Urinary bladder (tissue), 4 donors: ENCODE data around the gene C11orf58. TPM values are rescaled to one million over a fixed set of nuclear protein-coding genes. Genes with fewer than 3 reads are reported as not detected.

Experiments
- DNase-seq: peaks from one replicate; pipeline ENCODE4 v3.0.0-alpha.2; 2015; ENCODE audit errors: extremely low spot score
- H3K27ac ChIP-seq: one replicate; pipeline ENCODE4 v1.5.1; 2013; ENCODE audit warnings: low read depth, mild to moderate bottlenecking, moderate library complexity
- H3K36me3 ChIP-seq: one replicate; pipeline ENCODE4 v1.6.1; 2013; ENCODE audit warnings: mild to moderate bottlenecking, moderate library complexity; ENCODE audit not compliant: insufficient read depth
- H3K4me1 ChIP-seq: one replicate; pipeline ENCODE4 v1.6.1; 2013; ENCODE audit warnings: mild to moderate bottlenecking, moderate library complexity; ENCODE audit not compliant: insufficient read depth
- H3K4me3 ChIP-seq: one replicate; pipeline ENCODE4 v1.5.1; 2013; ENCODE audit warnings: low read depth, low read length
- WGBS: extraction: QIAGEN DNeasy Blood & Tissue Kit; methylation state at CpG from one replicate; pipeline ENCODE4 v1.1.7; 2013; 5-methylcytosine and 5-hydroxymethylcytosine counted together
- polyA plus RNA-seq: library from polyadenylated mRNA; stranded (reverse); fragments of 200-250 nt; gene quantifications from one replicate; pipeline ENCODE4 v1.2.3, GENCODE V29; 2013
- total RNA-seq: library from RNA; depleted of rRNA; stranded (reverse); fragments of >200 nt; gene quantifications from one replicate; pipeline ENCODE4 v1.2.3, GENCODE V29; 2014
- donor health status: healthy with polysubstance abuse.
- donor health status: healthy.

The C11orf58 gene
- total and polyA plus RNA-seq, 2 donors, result 154 to 217 TPM

DNA sequence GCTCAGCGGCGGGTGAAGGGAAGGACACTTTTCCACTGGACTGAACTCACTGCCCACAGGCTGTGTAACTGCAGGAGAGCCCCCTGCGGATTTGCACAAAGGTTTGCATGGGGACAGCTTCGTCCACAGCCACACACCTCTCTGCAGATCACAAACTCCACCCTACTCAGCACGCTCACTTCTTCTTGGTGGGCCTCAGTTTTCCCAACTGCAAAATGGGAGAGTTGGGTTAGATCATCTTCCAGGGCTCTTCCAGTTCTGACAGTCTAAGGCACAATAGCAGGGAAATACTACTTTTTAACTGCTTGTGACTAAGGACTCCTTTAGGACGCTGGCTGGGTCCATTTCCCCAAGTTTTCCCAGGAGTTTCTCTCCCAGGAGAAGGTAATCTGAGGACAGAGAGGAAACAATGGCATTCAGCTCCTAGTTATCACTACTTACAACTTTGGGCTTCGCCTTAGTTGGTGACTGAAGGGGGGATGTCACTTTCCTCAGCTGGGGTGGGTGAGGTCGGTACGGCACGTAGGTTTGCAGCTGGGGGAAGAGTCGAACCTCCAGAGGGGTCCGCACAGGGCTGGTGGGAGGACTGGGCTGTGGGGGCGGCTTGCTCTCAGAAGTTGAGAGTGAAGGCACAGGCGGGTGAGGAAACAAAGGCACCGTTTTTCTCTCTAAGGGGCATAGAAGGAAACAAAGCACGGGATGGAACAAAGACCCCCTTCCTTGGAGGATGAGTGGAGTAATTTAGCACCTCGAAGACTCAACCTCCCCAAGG lies 55.8 kb downstream of the C11orf58 start:
- Histone ChIP-seq H3K4me3 (no peak overlapping the region), H3K27ac (no peak overlapping the region), H3K36me3 (no peaks in the 10 kb centered on the region), H3K4me1 (no peaks in the 10 kb centered on the region)
- DNase-seq, result no peak
- WGBS, result 91% methylated on average over 17 of the region's 17 CpGs

- Histone ChIP-seq H3K4me1 (no peaks in the 10 kb centered on the region), H3K4me3 (no peak overlapping the region), H3K27ac (no peak overlapping the region), H3K36me3 (no peaks in the 10 kb centered on the region)
- 82% methylated on average over 8 of the region's 8 CpGs for WGBS
- DNase-seq, result no peak
Measured at GRCh38 chr11:16795146-16795545, 56.7 kb downstream of the C11orf58 start.

GRCh38 chr11:16796311-16796710 lies 57.9 kb downstream of the C11orf58 start:
- no peak overlapping the region for H3K4me3 ChIP-seq
- 87% methylated on average over 4 of the region's 4 CpGs for WGBS
- no peaks in the 10 kb centered on the region for H3K4me1 ChIP-seq
- no peak for DNase-seq
- H3K27ac ChIP-seq, result no peak overlapping the region
- H3K36me3 ChIP-seq, result no peaks in the 10 kb centered on the region

- Histone ChIP-seq H3K27ac (no peak overlapping the region), H3K4me1 (no peaks in the 10 kb centered on the region), H3K36me3 (no peaks in the 10 kb centered on the region), H3K4me3 (no peak overlapping the region)
- DNase-seq, result no peak
- WGBS, result 72% methylated on average over 3 of the region's 3 CpGs
Measured at GRCh38 chr11:16797776-16798175, 59.3 kb downstream of the C11orf58 start.

GRCh38 chr11:16799221-16799620 lies 60.8 kb downstream of the C11orf58 start:
- no peaks in the 10 kb centered on the region for H3K4me1 ChIP-seq
- no peak for DNase-seq
- no peak overlapping the region for H3K27ac ChIP-seq
- 69% methylated on average over 1 of the region's 1 CpG for WGBS
- H3K4me3 ChIP-seq, result no peak overlapping the region
- H3K36me3 ChIP-seq, result no peaks in the 10 kb centered on the region

GRCh38 chr11:16799890-16800289 lies 61.4 kb downstream of the C11orf58 start:
- no peak for DNase-seq
- H3K36me3 ChIP-seq, result no peaks in the 10 kb centered on the region
- H3K4me3 ChIP-seq, result no peak overlapping the region
- H3K27ac ChIP-seq, result no peak overlapping the region
- H3K4me1 ChIP-seq, result no peaks in the 10 kb centered on the region

DNA sequence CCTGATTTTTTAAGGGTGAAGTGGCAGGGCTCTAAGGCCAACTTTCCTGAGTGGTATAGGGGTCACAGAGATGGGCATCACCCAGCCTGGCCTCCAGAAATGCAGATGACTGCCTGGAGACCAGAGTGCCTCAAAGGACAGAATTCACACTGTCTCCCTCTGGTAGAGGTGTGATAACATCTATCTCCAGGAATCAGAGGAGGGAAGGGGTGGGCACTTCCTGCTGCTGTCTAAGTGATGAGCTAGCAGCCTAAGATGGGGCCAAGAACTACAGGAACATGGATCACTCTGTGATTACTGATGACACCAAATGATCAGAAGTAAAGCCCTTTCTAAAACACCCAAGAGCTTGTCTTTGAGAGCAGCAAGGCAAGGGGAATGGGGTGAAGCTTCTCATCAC lies 61.9 kb downstream of the C11orf58 start:
- DNase-seq, result no peak
- Histone ChIP-seq H3K4me1 (no peaks in the 10 kb centered on the region), H3K36me3 (no peaks in the 10 kb centered on the region), H3K27ac (no peak overlapping the region), H3K4me3 (no peak overlapping the region)

DNA sequence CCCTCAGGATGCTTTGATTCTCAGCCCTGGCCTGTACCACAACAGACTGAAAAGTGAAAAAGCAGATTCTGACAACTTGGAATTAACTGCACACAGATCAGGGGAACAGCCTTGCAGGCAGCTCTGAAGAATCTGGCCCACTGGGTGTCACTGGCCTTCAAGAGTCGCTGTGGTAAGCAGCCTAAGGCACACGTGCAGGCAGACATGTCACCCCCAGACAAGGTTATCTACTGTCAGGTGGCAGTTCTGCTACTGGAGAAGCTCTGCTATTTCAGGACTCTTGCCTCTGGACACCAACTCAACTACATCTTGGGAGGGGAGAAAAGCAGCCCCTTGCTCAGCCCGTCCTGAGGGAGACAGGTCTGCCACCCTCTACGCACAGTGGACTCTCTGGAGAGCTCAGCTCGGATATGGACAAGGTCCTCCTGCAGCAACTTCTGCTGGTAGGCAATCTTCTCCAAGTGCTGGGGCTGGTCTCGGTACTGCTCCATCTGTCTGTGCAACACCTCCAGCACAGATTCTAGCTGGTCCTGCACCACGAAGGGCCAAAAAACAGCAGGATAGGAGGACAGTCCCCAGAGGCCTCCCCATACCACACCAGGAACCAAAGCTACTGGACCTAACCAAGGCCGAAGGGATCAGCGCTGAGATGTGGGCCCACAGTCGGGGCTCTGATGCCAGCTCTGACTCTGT lies 63.0 kb downstream of the C11orf58 start:
- Histone ChIP-seq H3K36me3 (no peaks in the 10 kb centered on the region), H3K4me3 (no peak overlapping the region), H3K4me1 (no peaks in the 10 kb centered on the region), H3K27ac (no peak overlapping the region)
- no peak for DNase-seq
- 89% methylated on average over 10 of the region's 10 CpGs for WGBS

GRCh38 chr11:16804104-16804947 lies 65.9 kb downstream of the C11orf58 start:
- H3K4me1 ChIP-seq, result no peaks in the 10 kb centered on the region
- H3K36me3 ChIP-seq, result no peaks in the 10 kb centered on the region
- no peak overlapping the region for H3K4me3 ChIP-seq
- DNase-seq, result no peak
- 44% methylated on average over 7 of the region's 7 CpGs for WGBS
- no peak overlapping the region for H3K27ac ChIP-seq

GRCh38 chr11:16805938-16806337 lies 67.5 kb downstream of the C11orf58 start:
- 73% methylated on average over 8 of the region's 8 CpGs for WGBS
- no peaks in the 10 kb centered on the region for H3K36me3 ChIP-seq
- no peak overlapping the region for H3K4me3 ChIP-seq
- no peak overlapping the region for H3K27ac ChIP-seq
- DNase-seq, result no peak
- no peaks in the 10 kb centered on the region for H3K4me1 ChIP-seq

- no peaks in the 10 kb centered on the region for H3K4me1 ChIP-seq
- no peak overlapping the region for H3K4me3 ChIP-seq
- no peaks in the 10 kb centered on the region for H3K36me3 ChIP-seq
- no peak overlapping the region for H3K27ac ChIP-seq
- DNase-seq, result no peak
- 44% methylated on average over 11 of the region's 11 CpGs for WGBS
Measured at GRCh38 chr11:16806791-16807190, 68.3 kb downstream of the C11orf58 start.

- Histone ChIP-seq H3K27ac (no peak overlapping the region), H3K4me1 (no peaks in the 10 kb centered on the region), H3K36me3 (no peaks in the 10 kb centered on the region), H3K4me3 (no peak overlapping the region)
- no peak for DNase-seq
- 70% methylated on average over 3 of the region's 3 CpGs for WGBS
Measured at GRCh38 chr11:16807306-16807705, 68.9 kb downstream of the C11orf58 start.
